Ascending aorta (tissue), 2 donors: ENCODE measurements around the gene PSPH. TPM values are rescaled to one million over a fixed set of nuclear protein-coding genes. Genes with fewer than 3 reads are reported as not detected.
A peak's percentile ranks its signal among the peaks of the same experiment; 100 is the strongest.

Experiments used
- DNase-seq, 2 donors: peaks; one replicate each; pipeline ENCODE4 v3.0.0-alpha.2; 2019; ENCODE audit warnings: low spot score in 2 of 2
- H3K27ac ChIP-seq, 2 donors: fragments of 200-600 bp; sonication (generic); one replicate each; pipeline ENCODE4 v1.5.1; 2016 to 2017; ENCODE audit warnings: mild to moderate bottlenecking in 1 of 2
- H3K27me3 ChIP-seq: fragments of 200-600 bp; sonication (generic); one replicate; pipeline ENCODE4 v1.5.1; 2017
- H3K36me3 ChIP-seq, 2 donors: fragments of 200-600 bp; sonication (generic); one replicate each; pipeline ENCODE4 v1.5.1; 2016
- H3K4me1 ChIP-seq, 2 donors: fragments of 200-600 bp; sonication (generic); one replicate each; pipeline ENCODE4 v1.5.1; 2016 to 2017; ENCODE audit warnings: mild to moderate bottlenecking in 1 of 2
- H3K4me3 ChIP-seq, 2 donors: fragments of 200-600 bp; sonication (generic); one replicate each; pipeline ENCODE4 v1.5.1; 2016 to 2017; ENCODE audit warnings: mild to moderate bottlenecking in 1 of 2
- H3K9me3 ChIP-seq, 2 donors: fragments of 200-600 bp; sonication (generic); one replicate each; pipeline ENCODE4 v1.5.1; 2016
- intact Hi-C: fragments of 100-400 bp; cut with DNase I; formaldehyde crosslinking; loops from one replicate; pipeline ENCODE4 v1.15.1; 2023
- total RNA-seq: library from RNA; depleted of rRNA; stranded (reverse); fragments of >200 nt; gene quantifications from one replicate; pipeline ENCODE4 v1.1.0, GENCODE V29; 2016
- TF ChIP-seq, protein P1 (sequence below), 3 experiments: fragments of 200-600 bp in 2 of 3; fragments of 450-650 bp in 1 of 3; sonication (generic) in 2 of 3; IDR thresholded peaks; one replicate each; pipeline ENCODE4 v1.5.1; 2016 to 2019; ENCODE audit warnings: antibody characterized with exemption in 3 of 3, mild to moderate bottlenecking in 1 of 3, moderate library complexity in 1 of 3

Gene PSPH
- total RNA-seq, 1 donor from 2014 or later: not detected

- intact Hi-C loops: loop anchor here (1.0 to 2.0 kb wide), 3 partner anchors 13 to 99 kb away; partner anchors contain the start of genes CCT6A, CHCHD2, NIPSNAP2 and PSPH
- Histone ChIP-seq H3K36me3 (peaks cover 28 to 38% of the 10 kb centered on the region in 2 donors), H3K27me3 (no peaks in the 10 kb centered on the region), H3K4me1 (peaks cover 0 to 7% of the 10 kb centered on the region in 2 donors), H3K4me3 (peak within 1 kb of the TSS; percentile 80 to 98), H3K27ac (peak within 1 kb of the TSS; percentile 93), H3K9me3 (no peaks in the 10 kb centered on the region)
- TF ChIP-seq, protein P1, sequence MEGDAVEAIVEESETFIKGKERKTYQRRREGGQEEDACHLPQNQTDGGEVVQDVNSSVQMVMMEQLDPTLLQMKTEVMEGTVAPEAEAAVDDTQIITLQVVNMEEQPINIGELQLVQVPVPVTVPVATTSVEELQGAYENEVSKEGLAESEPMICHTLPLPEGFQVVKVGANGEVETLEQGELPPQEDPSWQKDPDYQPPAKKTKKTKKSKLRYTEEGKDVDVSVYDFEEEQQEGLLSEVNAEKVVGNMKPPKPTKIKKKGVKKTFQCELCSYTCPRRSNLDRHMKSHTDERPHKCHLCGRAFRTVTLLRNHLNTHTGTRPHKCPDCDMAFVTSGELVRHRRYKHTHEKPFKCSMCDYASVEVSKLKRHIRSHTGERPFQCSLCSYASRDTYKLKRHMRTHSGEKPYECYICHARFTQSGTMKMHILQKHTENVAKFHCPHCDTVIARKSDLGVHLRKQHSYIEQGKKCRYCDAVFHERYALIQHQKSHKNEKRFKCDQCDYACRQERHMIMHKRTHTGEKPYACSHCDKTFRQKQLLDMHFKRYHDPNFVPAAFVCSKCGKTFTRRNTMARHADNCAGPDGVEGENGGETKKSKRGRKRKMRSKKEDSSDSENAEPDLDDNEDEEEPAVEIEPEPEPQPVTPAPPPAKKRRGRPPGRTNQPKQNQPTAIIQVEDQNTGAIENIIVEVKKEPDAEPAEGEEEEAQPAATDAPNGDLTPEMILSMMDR (IDR thresholded peaks at IDR 0.05): peak in 1 of 3 experiments; percentile 33
- peak; percentile 67 to 95 for DNase-seq
Observed at GRCh38 chr7:56063882-56064625, 12.8 kb upstream of the PSPH start, which contains the start of gene SUMF2. SUMF2 (plus strand) TSS chr7:56064286; CDS start chr7:56064312, 26 bp downstream.

GRCh38 chr7:56063500-56063881, 12.2 kb upstream of the PSPH start:
- no peak for DNase-seq
- peaks cover 27 to 38% of the 10 kb centered on the region in 2 donors for H3K36me3 ChIP-seq
- TF ChIP-seq, protein P1 (IDR thresholded peaks at IDR 0.05): no peak
- H3K4me3 ChIP-seq: peak overlapping the region; percentile 80 to 98
- intact Hi-C loops: no loop called here
- peak overlapping the region; percentile 93 for H3K27ac ChIP-seq
- no peaks in the 10 kb centered on the region for H3K9me3 ChIP-seq
- H3K27me3 ChIP-seq: no peaks in the 10 kb centered on the region
- H3K4me1 ChIP-seq: peaks cover 0 to 7% of the 10 kb centered on the region in 2 donors

GRCh38 chr7:56062382-56062781, 11.1 kb upstream of the PSPH start:
- no peaks in the 10 kb centered on the region for H3K9me3 ChIP-seq
- no peak for DNase-seq
- no peaks in the 10 kb centered on the region for H3K27me3 ChIP-seq
- peaks cover 0 to 7% of the 10 kb centered on the region in 2 donors for H3K4me1 ChIP-seq
- TF ChIP-seq, protein P1 (IDR thresholded peaks at IDR 0.05): no peak
- no peak overlapping the region for H3K4me3 ChIP-seq
- H3K27ac ChIP-seq: peak overlapping the region; percentile 38 to 93
- peaks cover 34 to 45% of the 10 kb centered on the region in 2 donors for H3K36me3 ChIP-seq
- intact Hi-C loops: no loop called here

- Histone ChIP-seq H3K27me3 (no peaks in the 10 kb centered on the region), H3K36me3 (peaks cover 48 to 54% of the 10 kb centered on the region in 2 donors), H3K27ac (no peak overlapping the region), H3K9me3 (no peaks in the 10 kb centered on the region), H3K4me3 (no peak overlapping the region), H3K4me1 (peaks cover 0 to 22% of the 10 kb centered on the region in 2 donors)
- TF ChIP-seq, protein P1 (IDR thresholded peaks at IDR 0.05): no peak
- intact Hi-C loops: loop anchor here (5.0 kb wide), 2 partner anchors 482 to 687 kb away; partner anchors contain the start of genes LANCL2 and VOPP1
- DNase-seq: no peak
Observed at GRCh38 chr7:56053993-56054392, 2.7 kb upstream of the PSPH start.

GRCh38 chr7:56053379-56053778, 2.1 kb upstream of the PSPH start:
- Histone ChIP-seq H3K4me3 (peak overlapping the region in 1 of 2 donors; percentile 94), H3K27me3 (no peaks in the 10 kb centered on the region), H3K27ac (no peak overlapping the region), H3K9me3 (no peaks in the 10 kb centered on the region), H3K4me1 (peaks cover 0 to 22% of the 10 kb centered on the region in 2 donors), H3K36me3 (peaks cover 44 to 49% of the 10 kb centered on the region in 2 donors)
- intact Hi-C loops: loop anchor here (5.0 kb wide), 2 partner anchors 481 to 686 kb away; partner anchors contain the start of genes LANCL2 and VOPP1
- no peak for DNase-seq
- TF ChIP-seq, protein P1 (IDR thresholded peaks at IDR 0.05): no peak
